ENCODE measurements around the gene MAGI1. TPM values are rescaled to one million over a fixed set of nuclear protein-coding genes. Genes with fewer than 3 reads are reported as not detected.

Gene MAGI1
- total RNA-seq, 1 experiment from 2014 or later, result 38.6 TPM

DNA sequence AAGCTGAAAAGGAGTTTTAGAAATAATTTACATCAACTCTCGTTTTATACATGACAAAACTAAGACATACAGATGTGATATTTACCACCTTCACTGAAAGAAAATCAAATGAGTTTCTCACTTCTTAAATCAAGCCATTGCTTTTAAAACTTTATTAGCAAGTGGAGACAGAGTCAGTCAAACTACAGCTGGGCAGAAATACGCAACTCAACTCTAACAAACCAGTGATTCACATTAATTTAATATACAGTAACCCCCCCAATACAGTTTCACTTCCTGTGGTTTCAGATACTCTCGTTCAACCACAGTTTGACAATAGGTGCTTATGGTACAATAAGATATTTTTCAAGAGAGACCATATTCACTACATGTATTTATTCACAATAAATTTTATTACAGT lies 477.1 kb downstream of the MAGI1 start (continued):
- TF ChIP-seq, protein P1, sequence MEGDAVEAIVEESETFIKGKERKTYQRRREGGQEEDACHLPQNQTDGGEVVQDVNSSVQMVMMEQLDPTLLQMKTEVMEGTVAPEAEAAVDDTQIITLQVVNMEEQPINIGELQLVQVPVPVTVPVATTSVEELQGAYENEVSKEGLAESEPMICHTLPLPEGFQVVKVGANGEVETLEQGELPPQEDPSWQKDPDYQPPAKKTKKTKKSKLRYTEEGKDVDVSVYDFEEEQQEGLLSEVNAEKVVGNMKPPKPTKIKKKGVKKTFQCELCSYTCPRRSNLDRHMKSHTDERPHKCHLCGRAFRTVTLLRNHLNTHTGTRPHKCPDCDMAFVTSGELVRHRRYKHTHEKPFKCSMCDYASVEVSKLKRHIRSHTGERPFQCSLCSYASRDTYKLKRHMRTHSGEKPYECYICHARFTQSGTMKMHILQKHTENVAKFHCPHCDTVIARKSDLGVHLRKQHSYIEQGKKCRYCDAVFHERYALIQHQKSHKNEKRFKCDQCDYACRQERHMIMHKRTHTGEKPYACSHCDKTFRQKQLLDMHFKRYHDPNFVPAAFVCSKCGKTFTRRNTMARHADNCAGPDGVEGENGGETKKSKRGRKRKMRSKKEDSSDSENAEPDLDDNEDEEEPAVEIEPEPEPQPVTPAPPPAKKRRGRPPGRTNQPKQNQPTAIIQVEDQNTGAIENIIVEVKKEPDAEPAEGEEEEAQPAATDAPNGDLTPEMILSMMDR (IDR thresholded peaks at IDR 0.05 in 2 of 3, conservative IDR thresholded peaks at IDR 0.05 in 1 of 3; ENCODE audit: borderline replicate concordance in 1 of 3, insufficient read depth in 1 of 3, low read depth in 2 of 3, low read length in 2 of 3), result no peak
- no peak for TF ChIP-seq ELF1 (IDR thresholded peaks at IDR 0.05; ENCODE audit: borderline replicate concordance, low read depth)

DNA sequence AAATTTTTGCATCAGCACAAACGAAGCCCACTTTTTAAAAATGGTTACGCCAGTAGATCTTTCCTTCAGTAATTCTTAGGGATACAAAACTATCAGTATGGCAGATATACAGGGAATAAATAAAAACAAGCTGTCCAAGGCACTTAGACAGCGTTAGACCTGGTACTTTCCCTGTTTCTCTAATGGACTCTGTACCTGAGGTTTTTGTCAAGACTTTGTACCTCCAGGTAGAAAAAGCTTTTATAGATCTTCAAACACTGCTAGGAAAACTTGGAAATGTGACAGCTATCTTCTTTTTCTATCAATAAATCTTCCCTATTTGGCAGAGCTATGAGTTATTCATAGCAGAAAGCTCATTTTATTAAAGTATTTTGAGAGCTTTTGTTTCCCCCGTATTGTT lies 477.8 kb downstream of the MAGI1 start:
- Histone ChIP-seq H3K27me3 (ENCODE audit: insufficient read depth, low read length) (no peaks in the 10 kb centered on the region), H3K9ac (ENCODE audit: low read length) (no peak overlapping the region), H3K36me3 (ENCODE audit: control insufficient read depth in 1 of 2, insufficient read depth in 2 of 2, low read length in 2 of 2) (no peaks in the 10 kb centered on the region), H3K9me2 (ENCODE audit: insufficient read depth) (no peaks in the 10 kb centered on the region), H3K4me3 (replicated peaks in 1 of 2; ENCODE audit: low read depth in 1 of 2, low read length in 2 of 2) (no peak overlapping the region), H2AFZ (ENCODE audit: low read depth, low read length, poor library complexity, severe bottlenecking) (no peak overlapping the region), H3K9me3 (ENCODE audit: control insufficient read depth in 1 of 2, insufficient read depth in 1 of 2, low read depth in 1 of 2, low read length in 2 of 2) (no peaks in the 10 kb centered on the region), H3K4me2 (ENCODE audit: low read length) (no peak overlapping the region), H3K27ac (ENCODE audit: low read depth, low read length) (no peak overlapping the region), H4K20me1 (ENCODE audit: insufficient read depth) (no peaks in the 10 kb centered on the region), H3K79me2 (ENCODE audit: insufficient read depth, low read length) (no peaks in the 10 kb centered on the region), H3K4me1 (ENCODE audit: control insufficient read depth in 1 of 2, insufficient read depth in 2 of 2, low read length in 2 of 2) (no peaks in the 10 kb centered on the region)
- ChIA-PET RAD21 (ENCODE audit: low non-redundant PET in 1 of 2, low total read pairs in 2 of 2, uncharacterized antibody in 2 of 2, unreplicated experiment in 2 of 2) (no interaction called here), CTCF (interaction anchor here (1.3 kb wide), 1 partner anchor 9 kb away, joined by 5 read pairs; no protein-coding TSS in a partner anchor), POLR2A (no interaction called here)
- TF ChIP-seq, protein P1 (IDR thresholded peaks at IDR 0.05 in 2 of 3, conservative IDR thresholded peaks at IDR 0.05 in 1 of 3; ENCODE audit: borderline replicate concordance in 1 of 3, insufficient read depth in 1 of 3, low read depth in 2 of 3, low read length in 2 of 3), result no peak
- no peak for TF ChIP-seq FOSL1 (IDR thresholded peaks at IDR 0.05; ENCODE audit: low read depth)
- TF ChIP-seq YY1 (IDR thresholded peaks at IDR 0.05; ENCODE audit: extremely low read depth, insufficient replicate concordance, low read depth, low read length), result no peak
- no peak for TF ChIP-seq ZNF274 (IDR thresholded peaks at IDR 0.05; ENCODE audit: low read depth, low read length)
- no peak for TF ChIP-seq ZFX (IDR thresholded peaks at IDR 0.05)
- no peak for TF ChIP-seq TCF7L2 (IDR thresholded peaks at IDR 0.05; ENCODE audit: borderline replicate concordance, extremely low read depth, insufficient read depth, insufficient read length)
- TF ChIP-seq, protein P2, sequence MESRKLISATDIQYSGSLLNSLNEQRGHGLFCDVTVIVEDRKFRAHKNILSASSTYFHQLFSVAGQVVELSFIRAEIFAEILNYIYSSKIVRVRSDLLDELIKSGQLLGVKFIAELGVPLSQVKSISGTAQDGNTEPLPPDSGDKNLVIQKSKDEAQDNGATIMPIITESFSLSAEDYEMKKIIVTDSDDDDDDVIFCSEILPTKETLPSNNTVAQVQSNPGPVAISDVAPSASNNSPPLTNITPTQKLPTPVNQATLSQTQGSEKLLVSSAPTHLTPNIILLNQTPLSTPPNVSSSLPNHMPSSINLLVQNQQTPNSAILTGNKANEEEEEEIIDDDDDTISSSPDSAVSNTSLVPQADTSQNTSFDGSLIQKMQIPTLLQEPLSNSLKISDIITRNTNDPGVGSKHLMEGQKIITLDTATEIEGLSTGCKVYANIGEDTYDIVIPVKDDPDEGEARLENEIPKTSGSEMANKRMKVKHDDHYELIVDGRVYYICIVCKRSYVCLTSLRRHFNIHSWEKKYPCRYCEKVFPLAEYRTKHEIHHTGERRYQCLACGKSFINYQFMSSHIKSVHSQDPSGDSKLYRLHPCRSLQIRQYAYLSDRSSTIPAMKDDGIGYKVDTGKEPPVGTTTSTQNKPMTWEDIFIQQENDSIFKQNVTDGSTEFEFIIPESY (IDR thresholded peaks at IDR 0.05; ENCODE audit: extremely low read depth, insufficient replicate concordance, low read length), result no peak
- no peak for TF ChIP-seq ELF1 (IDR thresholded peaks at IDR 0.05; ENCODE audit: borderline replicate concordance, low read depth)
- TF ChIP-seq SRF (IDR thresholded peaks at IDR 0.05; ENCODE audit: low read depth), result no peak
- TF ChIP-seq CBX3 (IDR thresholded peaks at IDR 0.05; ENCODE audit: low read depth), result no peak
- TF ChIP-seq SIN3A (IDR thresholded peaks at IDR 0.05; ENCODE audit: low read depth), result no peak
- no peak for TF ChIP-seq POLR2A (IDR thresholded peaks at IDR 0.05; ENCODE audit: borderline replicate concordance, extremely low read depth, insufficient read depth, insufficient read length)
- TF ChIP-seq, protein P3, sequence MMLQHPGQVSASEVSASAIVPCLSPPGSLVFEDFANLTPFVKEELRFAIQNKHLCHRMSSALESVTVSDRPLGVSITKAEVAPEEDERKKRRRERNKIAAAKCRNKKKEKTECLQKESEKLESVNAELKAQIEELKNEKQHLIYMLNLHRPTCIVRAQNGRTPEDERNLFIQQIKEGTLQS (IDR thresholded peaks at IDR 0.05), result no peak
- no TSS peak for BruUV-seq (replicated peaks)
- intact Hi-C loops (cut with micrococcal nuclease), result no loop called here
- ATAC-seq (no peak), DNase-seq (ENCODE audit: low read depth, low spot score) (no peak)
